K562 (cell line): ENCODE data around the gene GPX5. TPM values are rescaled to one million over a fixed set of nuclear protein-coding genes. Genes with fewer than 3 reads are reported as not detected.
A peak's percentile ranks its signal among the peaks of the same experiment; 100 is the strongest.

ENCODE experiments used
- ATAC-seq: fragments of 200-7000 bp; cut with Tn5 transposase; 3 replicates; pipeline ENCODE4 v1.9.1; 2020; ENCODE audit warnings: moderate library complexity
- BruUV-seq: library from RNA; stranded (reverse); fragments of 400-500 nt; replicated peaks from 2 replicates; lab custom pipeline; 2021; lab: Mats Ljungman, UMichigan
- CTCF ChIA-PET: fragments of 300-600 bp; formaldehyde crosslinking; extraction: SDS; loops from one replicate; lab custom pipeline; 2021; ENCODE audit warnings: low intra/inter-chr PET ratio; lab: Yijun Ruan, JAX
- POLR2A ChIA-PET: fragments of 300-600, 350-650 bp; sonication (Branson Sonifier 250); formaldehyde crosslinking; extraction: SDS; loops from one replicate; lab custom pipeline; 2021; ENCODE audit warnings: antibody characterized with exemption, inconsistent platforms; lab: Yijun Ruan, JAX
- DNase-seq, 4 experiments: peaks; one replicate each; pipeline versions ENCODE4 v3.0.0 to v3.0.0-alpha.2; 2011 to 2018; ENCODE audit warnings: low spot score in 3 of 4, mixed read lengths in 3 of 4; ENCODE audit errors: extremely low read depth in 1 of 4
- FAIRE-seq: peaks from 2 replicates; lab custom pipeline; 2011; peaks lifted over from hg19 to GRCh38; lab: Jason Lieb, UNC
- H2AFZ ChIP-seq: 2 replicates; pipeline ENCODE4 v1.6.0; 2011; ENCODE audit warnings: low read depth, low read length, control low read depth, inconsistent platforms
- H3K27ac ChIP-seq: fragments of 200-600 bp; 3 replicates; pipeline ENCODE4 v1.8.0; 2011; ENCODE audit warnings: low read depth, mild to moderate bottlenecking, control low read depth, inconsistent platforms, low read length, moderate library complexity, mixed read lengths; ENCODE audit errors: extremely low read depth
- H3K27me3 ChIP-seq, 2 experiments: fragments of 300-600 bp in 1 of 2; 2 replicates in 1 of 2; 3 replicates in 1 of 2; pipeline versions ENCODE4 v1.6.0 to v1.8.0; 2011; ENCODE audit warnings: inconsistent platforms in 2 of 2, low read length in 2 of 2, mild to moderate bottlenecking in 1 of 2, mixed read lengths in 1 of 2, moderate library complexity in 1 of 2; ENCODE audit not compliant: control insufficient read depth in 2 of 2, insufficient read depth in 2 of 2
- H3K36me3 ChIP-seq: fragments of 300-600 bp; 3 replicates; pipeline ENCODE4 v1.8.0; 2011; ENCODE audit warnings: mild to moderate bottlenecking, low read length, inconsistent platforms; ENCODE audit not compliant: control insufficient read depth, insufficient read depth
- H3K4me1 ChIP-seq, 2 experiments: fragments of 200-600 bp in 1 of 2; replicated peaks in 1 of 2; 2 replicates in 1 of 2; 3 replicates in 1 of 2; pipeline versions ENCODE4 v1.5.1 to v1.8.0; 2011; ENCODE audit warnings: inconsistent platforms in 2 of 2, low read length in 2 of 2, mild to moderate bottlenecking in 1 of 2, mixed read lengths in 1 of 2, moderate library complexity in 1 of 2; ENCODE audit not compliant: control insufficient read depth in 2 of 2, insufficient read depth in 2 of 2
- H3K4me2 ChIP-seq: 2 replicates; pipeline ENCODE4 v1.6.1; 2011; ENCODE audit warnings: low read length, control low read depth, inconsistent platforms, mixed read lengths; ENCODE audit not compliant: insufficient read depth
- H3K4me3 ChIP-seq: fragments of 200-600 bp; sonication (generic), shearing (Covaris generic); 2 replicates; pipeline ENCODE4 v1.5.1; 2016; ENCODE audit warnings: control low read depth, inconsistent platforms
- H3K79me2 ChIP-seq: fragments of 200-600 bp; 3 replicates; pipeline ENCODE4 v1.8.0; 2011; ENCODE audit warnings: low read length, inconsistent platforms; ENCODE audit not compliant: control insufficient read depth, insufficient read depth
- H3K9ac ChIP-seq, 2 experiments: 2 replicates each; pipeline versions ENCODE4 v1.6.0 to v1.6.1; 2011; ENCODE audit warnings: low read depth in 2 of 2, low read length in 2 of 2, control low read depth in 1 of 2, inconsistent platforms in 1 of 2, mild to moderate bottlenecking in 1 of 2, mixed read lengths in 1 of 2; ENCODE audit not compliant: insufficient read depth in 1 of 2
- H3K9me1 ChIP-seq: one replicate; pipeline ENCODE4 v1.6.0; 2011; ENCODE audit warnings: inconsistent platforms, mild to moderate bottlenecking, low read length, moderate library complexity; ENCODE audit not compliant: control insufficient read depth, insufficient read depth
- H3K9me3 ChIP-seq: replicated peaks from 2 replicates; pipeline ENCODE4 v1.5.1; 2011; ENCODE audit warnings: low read depth, low read length, inconsistent platforms; ENCODE audit not compliant: control insufficient read depth, insufficient read depth
- H4K20me1 ChIP-seq: replicated peaks from 2 replicates; pipeline ENCODE4 v1.6.1; 2011; ENCODE audit warnings: low read length, inconsistent platforms, mixed read lengths; ENCODE audit not compliant: control insufficient read depth, insufficient read depth
- BCL6 ChIP-seq: fragments of 250-450 bp; sonication (Bioruptor Pico); IDR thresholded peaks from 2 replicates; pipeline ENCODE4 v1.4.0; 2020
- CC2D1A ChIP-seq: fragments of 450-650 bp; IDR thresholded peaks from 2 replicates; pipeline ENCODE4 v1.6.1; 2017; ENCODE audit warnings: mild to moderate bottlenecking
- DEAF1 ChIP-seq: fragments of 450-650 bp; formaldehyde crosslinking; IDR thresholded peaks from 2 replicates; pipeline ENCODE4 v1.4.0; 2020; ENCODE audit warnings: mild to moderate bottlenecking, moderate library complexity
- MAFK ChIP-seq: IDR thresholded peaks from 2 replicates; pipeline ENCODE4 v1.6.1; 2011; ENCODE audit warnings: low read length, improper control_type of control experiment
- MTA3 ChIP-seq: fragments of 450-650 bp; formaldehyde crosslinking; IDR thresholded peaks from 2 replicates; pipeline ENCODE4 v1.6.1; 2017; ENCODE audit warnings: mild to moderate bottlenecking, borderline replicate concordance
- NFRKB ChIP-seq: fragments of 450-650 bp; IDR thresholded peaks from 2 replicates; pipeline ENCODE4 v1.6.1; 2016; ENCODE audit warnings: low read depth
- PPARD ChIP-seq: fragments of 250-450 bp; sonication (Bioruptor Pico); IDR thresholded peaks from 2 replicates; pipeline ENCODE4 v1.8.0; 2022; ENCODE audit warnings: inconsistent platforms, mild to moderate bottlenecking, moderate library complexity
- PTTG1 ChIP-seq: fragments of 450-650 bp; IDR thresholded peaks from 2 replicates; pipeline ENCODE4 v1.6.1; 2016; ENCODE audit warnings: low read depth, mild to moderate bottlenecking, missing genetic modification characterization, missing compliant biosample characterization
- SAFB ChIP-seq: fragments of 200-400 bp; formaldehyde crosslinking; IDR thresholded peaks from 2 replicates; pipeline ENCODE4 v1.6.1; 2017; ENCODE audit warnings: low read depth, low read length, borderline replicate concordance
- SMARCA5 ChIP-seq: fragments of 450-650 bp; IDR thresholded peaks from 2 replicates; pipeline ENCODE4 v1.6.1; 2016
- SMC3 ChIP-seq: conservative IDR thresholded peaks from 2 replicates; pipeline ENCODE4 v1.6.1; 2011; ENCODE audit warnings: low read depth, low read length, improper control_type of control experiment; ENCODE audit not compliant: insufficient read depth
- SRSF9 ChIP-seq: fragments of 200-400 bp; formaldehyde crosslinking; IDR thresholded peaks from 2 replicates; pipeline ENCODE4 v1.6.1; 2017; ENCODE audit warnings: low read depth, low read length, borderline replicate concordance
- THRAP3 ChIP-seq: fragments of 450-650 bp; IDR thresholded peaks from 2 replicates; pipeline ENCODE4 v1.6.1; 2016; ENCODE audit warnings: mild to moderate bottlenecking, inconsistent platforms, borderline replicate concordance
- ZFX ChIP-seq: sonication (generic); formaldehyde crosslinking; IDR thresholded peaks from 2 replicates; pipeline ENCODE4 v1.8.0; 2022; ENCODE audit warnings: mild to moderate bottlenecking, missing genetic modification reagents, moderate library complexity
- ZNF121 ChIP-seq: sonication (generic); formaldehyde crosslinking; conservative IDR thresholded peaks from 2 replicates; pipeline ENCODE4 v1.8.0; 2022; ENCODE audit warnings: missing genetic modification reagents
- ZNF518B ChIP-seq: fragments of 250-450 bp; sonication (Bioruptor Pico); IDR thresholded peaks from 2 replicates; pipeline ENCODE4 v1.5.0; 2021; ENCODE audit warnings: mild to moderate bottlenecking, moderate library complexity
- ZNF766 ChIP-seq: fragments of 200-800 bp; sonication (Bioruptor generic); conservative IDR thresholded peaks from 2 replicates; pipeline ENCODE4 v1.6.1; 2016; ENCODE audit warnings: missing genetic modification characterization, missing compliant biosample characterization
- WGBS: fragments of 100-300 bp; shearing (Covaris generic); methylation state at CpG from one replicate; pipeline ENCODE4 v1.1.6; 2016; ENCODE audit warnings: low coverage, mixed read lengths; ENCODE audit not compliant: insufficient coverage; ENCODE audit errors: missing lambda C conversion rate; 5-methylcytosine and 5-hydroxymethylcytosine counted together
- in situ Hi-C: fragments of 300-500 bp; cut with MboI; formaldehyde crosslinking; loops from 4 replicates; pipeline ENCODE4 v1.15.0; 2018; ENCODE audit warnings: inconsistent platforms, mixed read lengths
- intact Hi-C: fragments of 100-400 bp; cut with micrococcal nuclease; formaldehyde crosslinking; loops from 2 replicates; pipeline ENCODE4 v1.14.2; 2022
- polyA plus RNA-seq, 8 experiments: library from polyadenylated mRNA; depleted of rRNA in 4 of 8; stranded (reverse) in 5 of 8; unstranded in 3 of 8; fragments of >200 nt; fragmentation: Nextera tagmentation in 2 of 8; fragmentation: Illumina TruSeq in 1 of 8; extraction: Ambion mirVana in 2 of 8; extraction: Trizol in 1 of 8; gene quantifications; 2 replicates each; pipeline versions ENCODE4 v1.2.1 to v1.2.3, GENCODE V29; 2011 to 2014; ENCODE audit warnings: inconsistent platforms in 1 of 8, missing spikeins in 1 of 8
- total RNA-seq, 7 experiments: library from RNA; depleted of rRNA in 6 of 7; stranded (reverse); fragments of >200 nt in 6 of 7; fragmentation: Illumina TruSeq in 2 of 7; extraction: Trizol in 2 of 7; gene quantifications; 2 replicates each; pipeline versions ENCODE4 v1.2.1 to v1.2.3, GENCODE V29; 2011 to 2021; ENCODE audit warnings: low replicate concordance in 1 of 7

Gene GPX5
- total and polyA plus RNA-seq, 9 of the 15 experiments (the other 6 are each of a cell fraction or from before 2014, with no cell fraction given): 0.07 to 0.18 (median 0.15) TPM; not detected in 6

- ChIA-PET CTCF (interaction anchor here (0.6 to 2.3 kb wide), 4 partner anchors 84 to 713 kb away, joined by 3 to 15 read pairs (median 3); no protein-coding TSS in a partner anchor), POLR2A (interaction anchor here (0.7 to 1.2 kb wide), 3 partner anchors 9 to 63 kb away, joined by 3 read pairs; no protein-coding TSS in a partner anchor)
- in situ Hi-C loops (no loop called here), intact Hi-C loops (loop anchor here (1.0 to 10.0 kb wide), 4 partner anchors 47 to 319 kb away; no protein-coding TSS in a partner anchor)
- WGBS: 6% methylated on average over 2 of the region's 2 CpGs
- H3K9ac ChIP-seq: no peak overlapping the region
- no peaks in the 10 kb centered on the region for H3K36me3 ChIP-seq
- H3K9me1 ChIP-seq: no peaks in the 10 kb centered on the region
- peaks cover 12% of the 10 kb centered on the region; the same call in 2 of the 3 replicates for H3K79me2 ChIP-seq
- FAIRE-seq (no peak), ATAC-seq (peak; percentile 49; the same call in 2 of the 3 replicates), DNase-seq (no peak)
- H3K4me1 ChIP-seq: peaks cover 0 to 11% of the 10 kb centered on the region in 2 experiments; a peak in 3 of 5 replicates
- no peaks in the 10 kb centered on the region for H3K27me3 ChIP-seq
- no peaks in the 10 kb centered on the region for H3K9me3 ChIP-seq
- BruUV-seq: no TSS peak
- H3K4me3 ChIP-seq: no peak overlapping the region
- no peak overlapping the region for H3K4me2 ChIP-seq
- H4K20me1 ChIP-seq: no peaks in the 10 kb centered on the region
- no peak overlapping the region for H3K27ac ChIP-seq
- H2AFZ ChIP-seq: no peak overlapping the region
- TF ChIP-seq ZNF518B (CRISPR knock-in tag) (no peak), SMARCA5 (no peak), NFRKB (no peak), SAFB (no peak), SRSF9 (no peak), ZNF766 (0 out of 2 replicates have a peak, but pooled peaks have one; percentile 26), BCL6 (no peak), ZFX (CRISPR knock-in tag) (no peak), CC2D1A (peak; percentile 49; the same call in 1 of the 2 replicates), SMC3 (0 out of 2 replicates have a peak, but pooled peaks have one; percentile 33), PTTG1 (tag) (no peak), DEAF1 (CRISPR knock-in tag) (peak; percentile 60), ZNF121 (peak; percentile 41; the same call in 1 of the 2 replicates), MAFK (no peak), PPARD (CRISPR knock-in tag) (no peak), THRAP3 (no peak), MTA3 (no peak)
Observed at GRCh38 chr6:28496099-28496779, 29.4 kb upstream of the GPX5 start.
